ENCODE data around the gene SLC48A1. TPM values are rescaled to one million over a fixed set of nuclear protein-coding genes. Genes with fewer than 3 reads are reported as not detected.

Gene SLC48A1
- polyA plus RNA-seq, 1 donor from 2014 or later = 8.0 TPM

GRCh38 chr12:47736216-47736615 is 36.8 kb upstream of the SLC48A1 start:
- Histone ChIP-seq H4K20me1 (ENCODE audit: insufficient read depth) (no peaks in the 10 kb centered on the region), H3K4me2 (ENCODE audit: low read length) (no peak overlapping the region), H3K9ac (ENCODE audit: low read length) (no peak overlapping the region), H2AFZ (ENCODE audit: low read depth, low read length) (no peak overlapping the region), H3K4me3 (ENCODE audit: low read length) (no peak overlapping the region), H3K27me3 (ENCODE audit: insufficient read depth, low read depth, low read length) (no peaks in the 10 kb centered on the region), H3K9me2 (ENCODE audit: insufficient read depth, low read length) (no peaks in the 10 kb centered on the region), H3K27ac (ENCODE audit: low read length) (no peak overlapping the region), H3F3A (ENCODE audit: insufficient read depth, low read length, poor library complexity, severe bottlenecking) (no peaks in the 10 kb centered on the region), H3K9me3 (ENCODE audit: low read length) (no peaks in the 10 kb centered on the region), H3K36me3 (ENCODE audit: insufficient read depth, low read length) (no peaks in the 10 kb centered on the region), H3K79me2 (replicated peaks; ENCODE audit: insufficient read depth, low read length) (no peaks in the 10 kb centered on the region)
- TF ChIP-seq REST (IDR thresholded peaks at IDR 0.05; ENCODE audit: borderline replicate concordance) (no peak), MXI1 (conservative IDR thresholded peaks at IDR 0.05; ENCODE audit: poor library complexity, severe bottlenecking) (no peak), CTCF (IDR thresholded peaks at IDR 0.05; ENCODE audit: poor library complexity, severe bottlenecking) (no peak), EZH2 (IDR thresholded peaks at IDR 0.05; ENCODE audit: borderline replicate concordance, insufficient read depth, low read length, poor library complexity, severe bottlenecking) (no peak), TAF1 (IDR thresholded peaks at IDR 0.05; ENCODE audit: low read depth) (no peak), EP300 (conservative IDR thresholded peaks at IDR 0.05; ENCODE audit: poor library complexity, severe bottlenecking) (no peak), RAD21 (conservative IDR thresholded peaks at IDR 0.05) (no peak), POLR2AphosphoS5 (IDR thresholded peaks at IDR 0.05) (no peak), SMC3 (conservative IDR thresholded peaks at IDR 0.05; ENCODE audit: poor library complexity) (no peak)

GRCh38 chr12:47736877-47737676 is 36.0 kb upstream of the SLC48A1 start:
- no peaks in the 10 kb centered on the region for H3K9me2 ChIP-seq (ENCODE audit: insufficient read depth, low read length)
- H3K36me3 ChIP-seq (ENCODE audit: insufficient read depth, low read length) = no peaks in the 10 kb centered on the region
- no peak overlapping the region for H3K27ac ChIP-seq (ENCODE audit: low read length)
- no peak overlapping the region for H3K4me2 ChIP-seq (ENCODE audit: low read length)
- no peak overlapping the region for H3K4me3 ChIP-seq (ENCODE audit: low read length)
- H3F3A ChIP-seq (ENCODE audit: insufficient read depth, low read length, poor library complexity, severe bottlenecking) = no peaks in the 10 kb centered on the region
- TF ChIP-seq TAF1 (IDR thresholded peaks at IDR 0.05; ENCODE audit: low read depth) = no peak
- TF ChIP-seq REST (IDR thresholded peaks at IDR 0.05; ENCODE audit: borderline replicate concordance) = no peak
- TF ChIP-seq RAD21 (conservative IDR thresholded peaks at IDR 0.05) = no peak
- no peak for TF ChIP-seq EZH2 (IDR thresholded peaks at IDR 0.05; ENCODE audit: borderline replicate concordance, insufficient read depth, low read length, poor library complexity, severe bottlenecking)
- no peak for TF ChIP-seq CTCF (IDR thresholded peaks at IDR 0.05; ENCODE audit: poor library complexity, severe bottlenecking)
- TF ChIP-seq MXI1 (conservative IDR thresholded peaks at IDR 0.05; ENCODE audit: poor library complexity, severe bottlenecking) = no peak
- no peak for TF ChIP-seq EP300 (conservative IDR thresholded peaks at IDR 0.05; ENCODE audit: poor library complexity, severe bottlenecking)
- no peak for TF ChIP-seq SMC3 (conservative IDR thresholded peaks at IDR 0.05; ENCODE audit: poor library complexity)
- TF ChIP-seq POLR2AphosphoS5 (IDR thresholded peaks at IDR 0.05) = no peak
- H4K20me1 ChIP-seq (ENCODE audit: insufficient read depth) = no peaks in the 10 kb centered on the region
- no peaks in the 10 kb centered on the region for H3K9me3 ChIP-seq (ENCODE audit: low read length)
- H3K9ac ChIP-seq (ENCODE audit: low read length) = no peak overlapping the region
- H3K79me2 ChIP-seq (replicated peaks; ENCODE audit: insufficient read depth, low read length) = no peaks in the 10 kb centered on the region
- no peaks in the 10 kb centered on the region for H3K27me3 ChIP-seq (ENCODE audit: insufficient read depth, low read depth, low read length)
- H2AFZ ChIP-seq (ENCODE audit: low read depth, low read length) = no peak overlapping the region
